Heart right ventricle (tissue), 16 donors: ENCODE results near the gene GAP43. TPM values are rescaled to one million over a fixed set of nuclear protein-coding genes. Genes with fewer than 3 reads are reported as not detected.

Experiments
- ATAC-seq, 8 donors: fragments of 200-7000 bp; cut with Tn5 transposase; one replicate each; pipeline ENCODE4 v1.9.1; 2020; ENCODE audit warnings: mild to moderate bottlenecking in 8 of 8, moderate library complexity in 8 of 8, moderate number of reproducible peaks in 1 of 8
- DNase-seq, 2 donors: peaks; one replicate each; pipeline ENCODE4 v3.0.0-alpha.2; 2020
- H3K27ac ChIP-seq, 10 donors: fragments of 200-600 bp; sonication (generic) in 2 of 10; one replicate each; pipeline versions ENCODE4 v1.5.0 to v1.8.0; 2020 to 2022; ENCODE audit warnings: mild to moderate bottlenecking in 3 of 10
- H3K27me3 ChIP-seq, 7 donors: fragments of 200-600 bp; one replicate each; pipeline ENCODE4 v1.8.0; 2021 to 2022; ENCODE audit warnings: mild to moderate bottlenecking in 2 of 7
- H3K36me3 ChIP-seq, 9 donors: fragments of 200-600 bp; sonication (generic) in 1 of 9; one replicate each; pipeline versions ENCODE4 v1.5.0 to v1.8.0; 2020 to 2022; ENCODE audit warnings: mild to moderate bottlenecking in 2 of 9
- H3K4me1 ChIP-seq, 9 donors: fragments of 200-600 bp; sonication (generic) in 1 of 9; one replicate each; pipeline versions ENCODE4 v1.5.0 to v1.8.0; 2020 to 2022; ENCODE audit warnings: mild to moderate bottlenecking in 4 of 9
- H3K4me3 ChIP-seq, 10 donors: fragments of 200-600 bp; sonication (generic) in 2 of 10; one replicate each; pipeline versions ENCODE4 v1.5.0 to v1.8.0; 2020 to 2022; ENCODE audit warnings: mild to moderate bottlenecking in 7 of 10, moderate library complexity in 2 of 10
- H3K9me3 ChIP-seq, 11 donors: fragments of 200-600 bp in 10 of 11; sonication (generic) in 2 of 11; one replicate each; pipeline versions ENCODE4 v1.5.0 to v1.8.0; 2013 to 2022; ENCODE audit warnings: mild to moderate bottlenecking in 2 of 11, control low read depth in 1 of 11, moderate library complexity in 1 of 11
- CTCF ChIP-seq, 9 donors: fragments of 200-600 bp; sonication (generic) in 2 of 9; IDR thresholded peaks; one replicate each; pipeline versions ENCODE4 v1.5.0 to v1.8.0; 2021 to 2022; ENCODE audit warnings: antibody characterized with exemption in 9 of 9, mild to moderate bottlenecking in 5 of 9, moderate library complexity in 1 of 9
- WGBS, 2 donors: extraction: QIAGEN DNeasy Blood & Tissue Kit; methylation state at CpG; one replicate each; pipeline ENCODE4 v1.1.7; 2013; ENCODE audit warnings: inconsistent platforms in 1 of 2; 5-methylcytosine and 5-hydroxymethylcytosine counted together
- intact Hi-C, 10 donors: fragments of 100-400 bp; cut with DNase I; formaldehyde crosslinking; loops; one replicate each; pipeline versions ENCODE4 v1.11.1 to v1.14.2; 2022
- polyA plus RNA-seq, 2 donors: library from polyadenylated mRNA; stranded (reverse); fragments of 200-250 nt; gene quantifications; one replicate each; pipeline ENCODE4 v1.2.3, GENCODE V29; 2013
- total RNA-seq, 10 donors: library from RNA; stranded (reverse); fragmentation: NEBNext Ultra II Directional in 3 of 10; extraction: Animal tissue kit (Norgen Biotek cat#: 25700) in 3 of 10; gene quantifications; one replicate each; pipeline versions ENCODE4 v1.2.1 to v1.2.4, GENCODE V29; 2021 to 2023
- donor health status: Arrhythmogenic right ventricular cardiomyopathy.
- donor health status: ischemic (EF 13 %, LVEDD 7.1; RV severe dilation, severe dysfunction).
- donor health status: healthy with polysubstance abuse.
- donor health status: DM: no; HTN: yes; CAD: no.
- donor health status: DM: no; HTN: no; CAD: no.
- donor health status: ischemic (EF 25% LVEDD 6.9; RV normal size, moderate dysfunction).
- donor health status: ischemic (EF 25% LVEDD 5.7; RV mildly dilated, moderate dysfunction).
- donor health status: healthy.
- donor health status: DM: yes; HTN: yes; CAD: no.
- donor health status: Ischemic cardiomyopathy.
- donor health status: ischemic (EF 35%, LVEDD 5.7; RV mildly dilated, moderate dysfunction).
- donor health status: nonischemic (EF 11% LVEDD 7.7; RV severe dilation, severe dysfunction).
- donor health status: DM: yes; HTN: yes; CAD: no.
- donor health status: PGD.
- donor health status: ischemic (EF 29% LVEDD 5.4; RV normal size, mild dysfunction).
- donor health status: nonischemic (EF 23%, LVEDD 6.1; RV moderate dilation, normal function).

Gene GAP43
- total and polyA plus RNA-seq, 12 donors = 0.29 to 2.3 (median 0.83) TPM; not detected in 1

DNA sequence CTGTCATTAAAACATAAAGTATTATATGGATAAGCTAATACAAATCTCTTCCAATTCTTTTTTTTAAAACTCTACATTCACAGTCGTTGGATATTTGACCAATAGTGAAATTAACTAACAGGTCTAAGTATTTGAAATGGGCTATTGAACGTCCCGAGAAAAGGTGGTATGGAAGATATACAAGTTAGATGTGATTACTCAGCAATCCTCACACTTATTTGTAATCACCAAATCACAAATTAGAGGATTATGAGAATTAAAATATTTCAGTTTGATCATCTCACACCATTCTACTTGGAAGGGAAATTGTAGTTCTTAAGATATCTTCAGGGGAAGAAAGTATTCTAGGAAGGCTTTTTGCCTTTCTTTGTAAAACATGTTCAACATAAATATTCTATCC is 60.5 kb downstream of the GAP43 start:
- no peaks in the 10 kb centered on the region for H3K36me3 ChIP-seq
- ATAC-seq (no peak), DNase-seq (no peak)
- H3K4me3 ChIP-seq = no peak overlapping the region
- intact Hi-C loops = no loop called here
- no peak for TF ChIP-seq CTCF (IDR thresholded peaks at IDR 0.05)
- H3K4me1 ChIP-seq = no peaks in the 10 kb centered on the region
- no peaks in the 10 kb centered on the region for H3K9me3 ChIP-seq
- H3K27ac ChIP-seq = no peak overlapping the region
- 93 to 94% methylated on average over 3 of the region's 3 CpGs for WGBS, 2 donors
- H3K27me3 ChIP-seq = peaks cover 0 to 12% (median 0%) of the 10 kb centered on the region in 7 donors

DNA sequence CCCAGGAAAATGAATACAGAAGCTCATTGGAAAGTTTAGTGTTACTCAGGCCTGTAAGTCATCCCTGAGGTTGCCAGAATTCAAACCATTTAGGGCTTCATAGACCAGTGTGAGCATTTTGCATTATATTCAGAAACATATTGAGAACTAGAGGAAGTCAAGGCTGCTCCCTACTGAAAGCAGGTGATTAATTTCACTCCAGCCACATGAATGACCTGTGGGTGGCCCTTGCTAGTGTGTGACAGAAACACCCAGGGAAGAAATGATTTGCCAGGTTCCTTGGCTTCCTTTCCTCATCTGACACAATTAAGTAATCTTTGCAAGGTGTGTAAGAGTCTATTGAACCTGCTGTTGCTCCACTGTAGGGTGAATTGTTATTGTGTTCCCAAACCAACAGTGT is 61.8 kb downstream of the GAP43 start:
- intact Hi-C loops = no loop called here
- TF ChIP-seq CTCF (IDR thresholded peaks at IDR 0.05) = no peak
- no peak overlapping the region for H3K4me3 ChIP-seq
- H3K9me3 ChIP-seq = no peaks in the 10 kb centered on the region
- no peak overlapping the region for H3K27ac ChIP-seq
- H3K27me3 ChIP-seq = peaks cover 0 to 12% (median 0%) of the 10 kb centered on the region in 7 donors
- ATAC-seq (no peak), DNase-seq (no peak)
- H3K36me3 ChIP-seq = no peaks in the 10 kb centered on the region
- H3K4me1 ChIP-seq = no peaks in the 10 kb centered on the region

- DNase-seq (no peak), ATAC-seq (no peak)
- no peak overlapping the region for H3K4me3 ChIP-seq
- H3K4me1 ChIP-seq = peaks cover 0 to 6% (median 0%) of the 10 kb centered on the region in 9 donors
- WGBS, 2 donors = 96% methylated on average over 6 of the region's 6 CpGs
- intact Hi-C loops = no loop called here
- H3K27ac ChIP-seq = no peak overlapping the region
- H3K36me3 ChIP-seq = no peaks in the 10 kb centered on the region
- no peak for TF ChIP-seq CTCF (IDR thresholded peaks at IDR 0.05)
- no peaks in the 10 kb centered on the region for H3K27me3 ChIP-seq
- no peaks in the 10 kb centered on the region for H3K9me3 ChIP-seq
Measured at GRCh38 chr3:115687721-115688120, 64.4 kb downstream of the GAP43 start.

GRCh38 chr3:115688418-115688817 is 65.1 kb downstream of the GAP43 start:
- H3K4me1 ChIP-seq = peaks cover 0 to 10% (median 0%) of the 10 kb centered on the region in 9 donors
- intact Hi-C loops = no loop called here
- no peak overlapping the region for H3K4me3 ChIP-seq
- WGBS, 2 donors = 93 to 94% methylated on average over 7 of the region's 7 CpGs
- H3K36me3 ChIP-seq = no peaks in the 10 kb centered on the region
- no peaks in the 10 kb centered on the region for H3K27me3 ChIP-seq
- H3K9me3 ChIP-seq = no peaks in the 10 kb centered on the region
- no peak for ATAC-seq
- no peak for DNase-seq
- H3K27ac ChIP-seq = no peak overlapping the region
- no peak for TF ChIP-seq CTCF (IDR thresholded peaks at IDR 0.05)
